ENCODE data around the gene ERGIC2.

ERGIC2 gene

DNA sequence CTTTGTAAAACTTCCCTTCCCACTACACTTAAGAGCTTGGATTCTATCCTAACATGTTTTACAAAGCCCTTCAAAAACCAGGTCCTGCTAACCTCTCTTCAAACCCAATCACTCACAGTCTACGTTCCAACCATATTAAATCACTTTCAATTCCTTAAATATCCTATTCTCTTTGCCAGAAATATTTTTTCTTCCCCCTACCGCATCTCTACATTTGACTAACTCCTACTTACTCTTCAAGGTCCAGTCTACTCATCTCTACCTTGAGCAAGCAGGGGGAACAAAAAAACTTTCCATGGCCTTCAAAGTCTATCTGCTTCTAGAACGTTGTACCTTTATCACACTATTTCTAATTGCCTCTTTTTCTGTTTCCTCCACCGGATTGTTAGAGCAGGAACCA lies 6.1 kb downstream of the ERGIC2 start:
- DNase-seq (ENCODE audit: low read depth) = no peak

DNA sequence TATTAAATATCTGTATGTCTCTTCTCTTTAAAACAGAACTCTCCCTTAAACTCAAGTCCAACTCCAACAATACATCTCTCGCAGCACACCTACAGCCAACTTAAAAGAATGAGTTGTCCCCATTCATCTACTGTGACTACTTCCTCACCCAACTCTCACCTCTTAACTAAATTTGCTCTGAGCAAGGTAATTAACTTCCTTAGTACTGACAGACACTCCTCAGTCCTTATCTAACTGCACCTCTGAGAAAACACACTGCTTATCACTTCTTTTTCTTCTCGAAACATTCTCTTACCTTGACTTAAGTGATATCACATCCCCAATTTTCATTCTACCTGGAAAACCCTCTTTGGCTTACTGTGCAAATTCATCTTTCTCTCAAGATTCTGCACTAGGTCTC lies 7.0 kb downstream of the ERGIC2 start:
- DNase-seq (ENCODE audit: low read depth) = no peak

DNA sequence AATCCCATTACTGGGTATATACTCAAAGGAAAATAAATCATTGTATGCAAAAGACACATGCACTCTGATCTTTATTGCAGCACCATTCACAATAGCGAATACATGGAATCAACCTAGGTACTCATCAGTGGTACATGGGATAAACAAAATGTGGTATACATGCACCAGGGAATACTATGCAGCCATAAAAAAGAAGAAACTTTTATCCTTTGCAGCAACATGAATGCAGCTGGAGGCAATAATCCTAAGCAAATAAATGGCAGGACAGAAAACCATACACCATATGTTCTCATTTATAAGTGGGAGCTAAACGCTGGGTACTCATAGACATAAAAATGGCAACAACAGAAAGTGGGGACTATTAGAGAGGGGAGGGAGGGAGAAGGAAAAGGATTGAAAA lies 15.9 kb downstream of the ERGIC2 start:
- no peak for DNase-seq (ENCODE audit: low read depth)

DNA sequence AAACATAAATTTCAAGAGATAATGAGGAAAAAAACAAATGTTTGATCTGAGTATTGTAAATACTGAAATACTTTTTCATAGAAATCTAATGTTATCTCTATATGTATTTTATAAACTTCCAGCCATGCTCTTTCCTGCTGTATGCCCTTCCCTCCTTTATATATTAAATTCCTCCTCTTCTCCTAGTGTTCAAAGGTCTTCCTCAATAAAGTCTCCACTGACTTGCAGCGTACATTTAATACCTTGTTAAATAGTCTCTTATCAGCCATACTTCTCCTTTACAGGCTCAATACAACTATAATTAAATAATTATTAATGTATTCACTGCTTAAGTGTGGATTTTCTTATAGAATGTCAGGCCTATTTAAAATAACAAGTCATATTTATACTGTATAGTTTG lies 26.0 kb downstream of the ERGIC2 start:
- DNase-seq (ENCODE audit: low read depth) = no peak

DNA sequence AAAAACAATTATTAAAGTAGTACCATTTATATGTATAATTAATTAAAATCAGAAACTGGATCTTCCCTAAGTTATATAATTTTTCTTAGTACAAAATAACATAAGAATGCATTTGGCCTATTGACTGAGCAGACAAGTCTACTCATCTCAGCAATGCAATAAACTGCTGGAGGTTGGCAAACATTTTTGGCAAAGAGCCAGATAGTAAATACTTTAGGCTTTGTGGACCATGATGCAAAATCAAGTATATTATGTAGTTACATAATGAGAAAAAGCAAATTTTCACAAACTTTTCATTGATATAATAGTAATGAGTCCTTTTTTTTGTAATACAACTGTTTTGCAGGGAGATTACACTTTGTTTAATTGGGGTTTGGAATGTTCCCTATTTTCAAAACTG lies 30.9 kb downstream of the ERGIC2 start:
- no peak for DNase-seq (ENCODE audit: low read depth)

DNA sequence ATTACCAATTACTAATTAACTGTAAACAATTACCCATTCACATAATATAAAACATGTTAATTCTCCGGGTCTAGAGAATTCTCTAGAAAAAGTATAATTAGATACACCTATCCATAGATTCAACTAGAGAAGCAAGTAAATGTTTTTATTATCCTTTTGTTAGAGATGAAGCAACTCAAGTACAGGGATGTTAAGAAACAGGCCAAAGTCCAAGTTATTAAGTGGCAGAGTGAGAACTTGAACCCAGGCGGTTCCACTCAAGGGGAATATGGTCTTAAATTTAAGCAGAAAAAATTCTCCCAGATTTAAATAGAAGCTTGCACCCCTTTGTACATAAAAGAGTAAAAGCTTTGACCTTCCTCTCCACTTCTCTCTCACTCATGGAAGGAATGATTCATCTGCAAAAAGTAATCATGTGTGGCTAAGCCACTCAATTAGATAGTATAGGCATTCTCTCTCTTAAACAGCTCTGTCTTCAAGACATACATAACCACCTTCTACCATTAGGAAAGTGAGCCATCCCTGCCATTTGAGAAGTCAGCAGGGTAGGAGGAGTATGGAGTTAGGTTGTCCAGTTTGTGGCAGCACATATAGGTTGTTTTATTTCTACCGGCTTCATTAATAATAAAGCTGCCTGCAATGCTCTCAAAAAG lies 34.1 kb downstream of the ERGIC2 start:
- no peak for DNase-seq (ENCODE audit: low read depth)

DNA sequence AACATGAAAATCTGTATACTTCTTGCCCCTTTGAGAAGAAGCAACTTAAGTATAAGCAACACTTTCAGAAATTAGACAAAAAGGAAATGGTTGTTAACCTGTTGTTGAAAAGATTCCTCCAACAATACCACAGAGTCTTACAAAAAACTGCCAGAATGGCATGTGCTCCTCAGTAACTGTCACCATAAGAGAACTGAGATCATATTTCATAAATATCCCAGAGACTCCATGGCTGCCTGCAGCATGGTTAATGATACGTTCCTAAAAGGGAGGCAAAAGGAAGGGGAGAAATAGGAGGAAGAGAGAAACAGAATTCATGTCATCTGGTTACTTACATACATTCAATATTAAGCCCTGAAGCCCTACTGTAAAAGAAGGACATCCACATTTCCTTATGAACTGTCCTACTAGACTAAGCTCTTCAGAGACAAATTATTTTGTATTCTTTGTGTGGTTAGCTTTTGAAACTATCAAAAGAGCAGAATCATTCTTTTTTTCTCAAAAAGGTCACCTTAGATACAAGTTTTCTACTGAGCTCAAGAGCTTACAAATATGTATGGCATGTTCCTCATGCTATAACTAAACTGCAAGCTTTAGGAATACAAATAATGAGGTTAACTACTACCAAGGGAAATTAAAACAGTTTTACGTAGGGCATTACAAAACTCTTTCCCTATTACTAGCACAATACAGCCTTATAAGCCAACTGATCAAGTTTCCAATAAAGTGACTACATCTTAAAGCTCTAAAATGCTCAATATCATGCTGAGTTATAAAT lies 37.8 kb downstream of the ERGIC2 start:
- DNase-seq (ENCODE audit: low read depth) = no peak

DNA sequence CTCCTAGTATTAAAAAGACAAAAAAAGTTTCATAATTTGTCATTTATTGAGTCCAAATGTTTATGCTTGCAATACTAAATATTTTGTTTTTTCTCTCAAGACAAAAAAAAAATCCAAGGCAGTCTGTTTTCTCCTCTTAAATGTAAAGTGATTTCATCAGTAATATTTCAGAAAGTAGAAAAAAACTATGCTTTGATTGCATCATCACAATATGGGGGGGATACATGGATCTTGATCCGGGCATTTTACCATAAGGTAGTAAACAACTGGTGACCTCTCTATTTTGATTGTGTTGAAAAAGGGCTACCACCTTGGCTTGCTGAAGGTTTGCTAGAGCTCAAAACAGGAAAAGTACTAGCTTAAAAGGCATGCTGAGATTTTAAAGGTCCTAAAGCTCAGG lies 43.6 kb downstream of the ERGIC2 start:
- no peak for DNase-seq (ENCODE audit: low read depth)

DNA sequence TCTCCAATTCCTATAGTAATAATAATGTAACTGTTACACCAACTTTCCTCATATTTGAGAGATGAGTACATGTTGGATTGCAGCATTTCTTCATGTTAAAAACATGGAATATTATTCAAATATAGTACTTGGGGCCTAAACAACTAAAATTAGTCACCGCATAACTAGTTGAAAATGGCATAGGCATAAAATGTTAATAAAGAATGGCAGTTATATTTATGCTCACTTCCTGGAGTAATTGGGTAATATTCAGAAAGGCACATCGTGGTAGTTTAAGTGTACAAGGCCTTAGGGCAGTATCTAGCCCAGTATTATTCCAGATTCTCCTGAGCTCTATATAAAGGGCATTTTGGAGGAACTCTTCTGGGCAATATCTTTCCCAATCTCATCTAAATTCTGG lies 46.0 kb downstream of the ERGIC2 start:
- no peak for DNase-seq (ENCODE audit: low read depth)

DNA sequence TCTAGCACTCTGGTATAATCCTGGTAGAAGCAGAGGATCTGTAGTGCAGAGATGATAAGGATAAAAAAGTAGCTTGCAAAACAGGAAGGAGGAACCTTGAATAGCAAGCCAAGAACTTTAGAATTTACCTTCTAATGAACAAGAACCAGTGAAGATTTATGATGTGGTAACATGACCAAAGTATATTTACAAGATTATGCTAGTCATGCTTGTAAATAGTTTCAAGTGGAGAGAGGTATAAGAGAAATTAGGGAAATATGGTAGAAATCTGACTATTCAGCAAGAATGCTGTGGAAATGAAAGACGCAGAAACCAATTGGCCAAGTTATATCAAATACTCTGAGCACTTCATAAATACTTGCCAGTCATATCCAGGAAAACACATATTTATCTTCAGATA lies 47.8 kb downstream of the ERGIC2 start:
- no peak for DNase-seq (ENCODE audit: low read depth)

DNA sequence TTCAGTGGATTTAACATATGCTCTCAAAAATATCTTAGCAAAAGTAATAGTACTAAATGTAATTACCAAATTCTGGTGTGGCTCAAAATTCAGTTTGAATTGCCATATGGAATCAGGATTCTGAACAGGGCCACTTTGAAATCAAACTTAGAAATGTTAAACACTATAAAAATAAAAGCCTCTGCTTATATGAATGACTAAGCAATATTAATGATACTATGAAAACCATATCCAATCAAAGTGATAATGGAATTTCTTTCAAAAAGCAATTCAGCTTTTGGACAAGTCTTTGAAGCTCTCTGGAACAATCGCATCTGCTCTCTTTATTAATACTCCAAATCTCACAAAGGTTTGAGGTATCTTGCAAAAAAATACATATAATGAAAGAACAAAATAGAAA lies 51.6 kb downstream of the ERGIC2 start:
- DNase-seq (ENCODE audit: low read depth) = no peak

DNA sequence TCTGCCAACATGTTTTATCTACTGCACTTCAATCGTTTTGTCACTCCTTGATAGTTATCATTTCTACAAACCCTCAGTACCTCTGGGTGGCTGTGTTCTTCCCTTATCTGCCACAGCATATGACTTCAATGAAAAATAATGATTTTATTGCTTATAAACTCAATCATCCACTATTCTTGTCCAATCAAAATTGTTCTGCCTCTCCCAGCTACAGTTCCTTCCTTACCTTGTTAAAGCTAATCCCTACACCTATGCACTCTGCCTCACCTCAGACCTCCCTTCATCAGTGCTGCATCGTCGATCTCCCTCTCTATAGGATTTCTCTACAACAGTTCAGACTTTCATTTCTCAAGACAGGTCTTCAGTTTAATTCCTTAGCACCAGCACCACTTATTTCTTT lies 58.8 kb downstream of the ERGIC2 start:
- no peak for DNase-seq (ENCODE audit: low read depth)

DNA sequence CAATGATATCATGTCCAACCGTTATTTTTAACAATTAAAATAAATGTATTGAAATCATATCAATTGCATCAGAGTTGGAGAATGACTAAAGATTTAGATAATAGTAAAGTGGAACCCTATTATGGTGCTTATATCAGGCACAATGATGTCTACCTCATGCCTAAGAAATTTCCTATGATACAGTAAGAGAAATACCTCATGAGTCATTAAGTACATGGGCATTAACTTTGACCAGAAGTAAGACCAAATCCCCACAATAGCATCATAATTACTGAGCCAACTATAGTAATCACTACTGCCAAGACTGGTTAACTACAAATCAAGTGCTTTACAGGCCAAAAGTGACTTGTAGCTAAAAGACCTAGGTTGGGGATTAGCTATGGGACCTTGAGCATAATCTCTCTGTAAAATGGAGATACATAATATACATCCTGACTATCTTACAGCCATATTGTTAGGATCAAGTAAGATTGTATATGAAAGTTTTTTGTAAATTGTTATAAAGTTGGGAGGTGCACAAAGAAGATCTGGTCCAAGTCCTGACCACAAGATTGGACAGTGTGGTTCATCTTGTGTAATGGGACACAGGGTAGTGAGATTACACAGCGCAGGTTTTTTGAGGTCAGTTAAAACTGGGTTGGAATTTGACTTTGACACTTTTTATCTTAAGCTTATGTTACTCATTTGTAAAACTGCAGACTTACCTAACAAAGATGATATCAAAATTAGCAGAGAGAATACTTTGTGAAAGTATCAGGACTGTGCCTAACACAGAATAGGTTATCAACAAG lies 60.5 kb downstream of the ERGIC2 start:
- no peak for DNase-seq (ENCODE audit: low read depth)

DNA sequence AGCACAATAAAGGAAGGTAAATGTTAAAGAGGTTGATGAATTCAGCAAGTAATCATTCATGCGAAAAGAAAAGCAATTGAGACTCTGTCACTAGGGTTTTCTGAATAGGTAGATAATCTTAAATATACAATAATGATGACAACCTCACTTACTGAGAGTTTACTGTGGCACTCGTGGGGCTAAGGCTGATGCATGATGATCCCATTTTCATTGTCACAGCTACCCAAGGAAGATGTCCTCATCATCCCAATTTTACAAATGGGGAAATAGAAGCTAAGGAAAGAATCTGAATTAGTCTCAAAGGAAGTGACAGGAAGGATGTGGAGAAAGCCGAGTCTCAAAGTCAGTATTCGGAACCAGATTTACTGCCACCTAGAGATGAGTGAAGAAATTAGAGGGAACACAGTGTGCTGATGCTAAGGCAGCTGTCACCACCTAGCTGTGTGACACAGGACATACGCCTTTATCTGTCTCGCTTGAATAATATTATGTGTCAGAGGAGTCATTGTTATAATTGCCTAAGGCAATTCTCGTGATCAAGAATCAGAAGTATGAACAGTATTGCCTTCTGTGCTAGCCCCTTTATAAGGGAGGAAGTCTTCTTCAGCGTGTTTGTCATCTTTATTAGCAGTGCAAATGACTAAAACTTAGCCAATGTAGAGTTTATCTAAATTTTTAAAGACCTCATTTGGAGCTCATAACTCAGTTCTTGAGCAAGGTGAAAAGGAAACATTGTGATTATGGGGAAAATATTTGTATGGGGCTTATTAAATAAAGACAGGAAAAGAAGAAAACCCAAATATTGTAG lies 63.2 kb downstream of the ERGIC2 start:
- peak; percentile 2 for DNase-seq (ENCODE audit: low read depth)

DNA sequence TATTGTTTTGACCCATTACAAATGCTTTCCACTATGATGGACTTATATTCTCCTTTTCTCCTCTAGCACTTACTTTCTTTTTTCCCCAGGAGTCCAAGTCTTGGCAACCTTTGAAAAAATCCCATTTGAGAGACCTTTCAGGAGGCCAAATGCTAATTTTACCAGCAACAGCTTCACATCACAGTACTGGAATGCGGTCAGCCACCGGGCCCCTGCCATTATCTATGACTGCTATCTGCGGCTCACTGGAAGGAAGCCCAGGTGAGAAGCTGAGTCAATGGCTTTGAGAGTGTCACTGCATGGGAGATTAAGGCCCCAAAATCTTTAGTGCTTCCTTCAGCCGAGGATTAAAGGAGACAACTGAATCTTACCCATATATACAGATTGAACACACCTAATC lies 64.2 kb downstream of the ERGIC2 start:
- no peak for DNase-seq (ENCODE audit: low read depth)

DNA sequence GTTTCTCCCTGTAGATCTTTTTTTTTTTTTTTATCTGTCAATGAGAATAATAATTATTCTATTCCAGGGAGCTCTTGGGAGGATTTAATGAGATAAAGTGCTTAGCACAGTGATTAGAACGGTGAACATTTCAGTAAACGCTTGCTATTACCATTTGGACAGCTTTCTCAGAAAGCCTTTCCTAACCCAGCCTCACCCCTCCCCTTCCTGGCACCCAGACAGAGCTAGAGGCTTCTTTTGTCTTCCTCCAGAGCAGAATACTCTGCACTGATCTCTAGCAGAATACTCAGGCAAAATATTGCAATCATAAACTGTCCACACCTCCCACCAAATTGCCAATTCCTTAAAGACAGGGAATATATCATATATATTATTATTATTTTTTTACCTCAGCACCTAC lies 66.6 kb downstream of the ERGIC2 start:
- no peak for DNase-seq (ENCODE audit: low read depth)

DNA sequence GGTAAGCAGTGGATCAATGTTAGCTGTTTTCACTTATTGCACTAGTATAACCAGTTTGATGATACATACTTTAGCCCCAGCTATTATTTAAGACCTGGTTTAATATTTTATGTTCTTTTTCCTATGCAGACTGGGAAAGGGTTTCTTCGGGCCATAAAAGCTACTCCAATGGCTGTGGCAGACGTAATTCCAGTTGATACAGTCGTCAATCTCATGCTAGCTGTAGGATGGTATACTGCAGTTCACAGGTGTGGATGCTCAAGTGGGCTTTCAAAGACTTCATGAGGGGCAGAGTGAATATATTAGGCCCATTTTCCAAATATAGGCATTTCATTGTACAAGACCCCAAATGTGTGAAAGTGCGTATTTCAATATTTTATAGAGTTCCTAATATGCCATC lies 70.1 kb downstream of the ERGIC2 start:
- no peak for DNase-seq (ENCODE audit: low read depth)

DNA sequence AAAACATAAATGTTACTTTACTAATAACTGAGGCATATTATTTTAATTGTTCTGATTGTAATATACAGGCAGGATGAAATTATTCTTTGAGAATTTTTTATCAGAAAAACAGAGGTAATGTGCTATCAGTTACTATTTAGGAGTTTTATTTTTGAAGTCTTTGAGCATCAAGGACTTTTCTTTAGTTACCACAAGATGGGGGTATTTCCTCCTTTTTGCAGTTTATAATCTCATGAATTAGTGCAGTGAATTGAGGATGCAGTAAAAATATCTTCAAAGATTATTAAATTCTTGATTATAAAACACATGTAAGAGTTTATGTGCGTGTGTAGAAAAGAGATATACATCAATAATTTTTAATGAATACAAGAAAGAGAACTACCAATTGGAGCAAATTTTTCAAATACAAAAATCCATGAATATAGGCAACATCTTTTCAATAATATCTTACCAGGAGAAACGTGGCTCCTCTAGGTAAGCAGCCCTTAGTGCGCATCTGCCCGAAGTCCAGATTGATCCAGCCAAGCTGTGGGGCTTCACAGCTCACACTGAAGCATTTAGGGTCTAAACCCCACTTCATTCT lies 71.6 kb downstream of the ERGIC2 start:
- no peak for DNase-seq (ENCODE audit: low read depth)

DNA sequence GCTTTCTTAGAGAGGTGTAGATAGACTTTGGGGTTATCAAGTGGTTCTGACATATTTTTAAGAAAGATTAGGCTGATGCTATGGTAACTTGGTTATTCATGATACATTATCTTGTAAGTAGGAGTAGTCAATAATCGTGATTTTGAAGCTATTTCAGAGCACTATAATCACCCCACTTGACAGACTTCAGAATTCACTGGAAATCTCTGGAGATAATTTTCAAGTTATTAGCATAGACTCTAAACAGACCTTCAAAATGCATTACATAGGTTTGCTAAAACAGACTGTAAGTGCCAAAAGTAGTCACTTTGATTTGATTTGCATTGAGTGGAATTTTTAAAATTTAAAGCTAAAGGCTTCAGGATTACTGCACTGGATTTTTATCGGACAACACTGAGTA lies 74.3 kb downstream of the ERGIC2 start:
- DNase-seq (ENCODE audit: low read depth) = no peak

DNA sequence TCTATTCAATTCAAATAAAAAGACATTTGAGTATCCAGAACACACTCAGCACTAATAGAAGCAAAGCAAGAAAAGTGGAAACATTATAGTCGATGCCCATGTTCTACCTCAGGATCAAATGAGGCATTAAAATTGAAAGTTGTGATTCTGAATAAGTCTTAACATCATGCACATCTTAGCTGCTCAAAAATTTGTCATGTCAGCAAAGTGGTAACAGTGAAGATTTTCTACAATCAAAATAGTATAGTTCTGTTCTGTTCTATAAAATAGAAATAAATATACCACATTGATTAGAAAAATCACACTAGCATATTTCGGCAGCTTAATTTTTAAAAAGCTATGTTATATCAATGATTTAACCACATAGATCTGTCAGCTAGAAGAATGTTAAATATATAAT lies 74.7 kb downstream of the ERGIC2 start:
- DNase-seq (ENCODE audit: low read depth) = no peak

DNA sequence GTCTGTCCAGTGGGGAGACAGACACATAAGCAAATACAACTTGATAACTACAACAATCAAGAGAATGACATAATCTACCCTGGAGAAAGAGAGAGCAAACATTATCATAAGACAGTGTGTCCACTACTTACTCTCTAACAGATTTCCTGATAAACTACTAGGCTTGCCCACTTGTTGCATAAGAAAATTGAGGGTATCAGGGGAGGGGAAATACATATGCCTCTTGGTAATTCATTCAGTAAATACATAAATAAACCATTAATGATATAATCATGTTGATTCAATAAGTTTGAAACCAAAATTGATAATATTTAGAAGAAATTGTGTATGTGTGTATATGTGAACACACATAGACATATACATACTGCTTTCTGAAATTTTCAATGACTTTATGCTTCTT lies 76.6 kb downstream of the ERGIC2 start:
- DNase-seq (ENCODE audit: low read depth) = no peak

DNA sequence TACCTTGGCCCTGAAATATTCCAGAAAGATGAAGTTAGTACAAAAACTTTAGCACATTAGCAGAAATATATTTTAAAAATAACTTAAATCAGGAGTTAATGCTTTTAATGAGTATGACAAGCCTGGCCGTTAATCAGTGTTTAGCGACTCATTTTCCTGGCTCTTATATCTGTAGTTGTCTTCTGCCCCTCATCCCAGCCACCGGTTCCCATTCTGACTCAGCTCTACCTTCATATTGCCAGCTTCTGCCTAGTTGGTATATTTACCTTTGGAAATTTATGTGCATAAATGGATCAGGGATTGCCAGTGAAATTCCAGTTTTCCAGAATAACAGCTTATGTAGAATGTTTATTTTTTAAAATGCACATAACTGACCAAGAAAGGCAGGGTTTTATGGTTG lies 79.9 kb downstream of the ERGIC2 start:
- no peak for DNase-seq (ENCODE audit: low read depth)
